Esophagus squamous epithelium (tissue), 5 donors: Measurements from ENCODE around the gene SLC6A13. TPM values are rescaled to one million over a fixed set of nuclear protein-coding genes. Genes with fewer than 3 reads are reported as not detected.

Experiments
- DNase-seq: peaks from one replicate; lab custom pipeline; 2025; lab: John Stamatoyannopoulos, UW
- H3K27ac ChIP-seq, 4 donors: fragments of 200-600 bp; sonication (generic); one replicate each; pipeline ENCODE4 v1.5.1; 2016 to 2019; ENCODE audit warnings: mild to moderate bottlenecking in 1 of 4
- H3K27me3 ChIP-seq, 4 donors: fragments of 200-600 bp; sonication (generic); 1 replicate in 3 of 4; 2 replicates in 1 of 4; pipeline versions ENCODE4 v1.5.1 to v1.6.0; 2017 to 2021; ENCODE audit warnings: antibody characterized with exemption in 1 of 4
- H3K36me3 ChIP-seq, 3 donors: fragments of 200-600 bp; sonication (generic); one replicate each; pipeline ENCODE4 v1.5.1; 2016 to 2019
- H3K4me1 ChIP-seq, 3 donors: fragments of 200-600 bp; sonication (generic); one replicate each; pipeline ENCODE4 v1.5.1; 2017 to 2019
- H3K4me3 ChIP-seq, 4 donors: fragments of 200-600 bp; sonication (generic); 1 replicate in 3 of 4; 2 replicates in 1 of 4; pipeline ENCODE4 v1.5.1; 2016 to 2019; ENCODE audit warnings: mild to moderate bottlenecking in 2 of 4, moderate library complexity in 1 of 4
- H3K9me3 ChIP-seq, 3 donors: fragments of 200-600 bp; sonication (generic); one replicate each; pipeline ENCODE4 v1.5.1; 2016 to 2019
- CTCF ChIP-seq, 6 experiments: fragments of 450-650 bp in 4 of 6; fragments of 200-600 bp in 2 of 6; sonication (generic) in 2 of 6; IDR thresholded peaks; one replicate each; pipeline ENCODE4 v1.5.1; 2016 to 2019; ENCODE audit warnings: antibody characterized with exemption in 6 of 6, mild to moderate bottlenecking in 4 of 6, moderate library complexity in 4 of 6
- POLR2A ChIP-seq, 4 donors: fragments of 450-650 bp; IDR thresholded peaks; one replicate each; pipeline ENCODE4 v1.6.1; 2017; ENCODE audit warnings: antibody characterized with exemption in 4 of 4, mild to moderate bottlenecking in 4 of 4, moderate library complexity in 3 of 4
- WGBS, 2 donors: methylation state at CpG; one replicate each; pipeline ENCODE4 v1.1.5; 2018; 5-methylcytosine and 5-hydroxymethylcytosine counted together
- intact Hi-C: fragments of 100-400 bp; cut with DNase I; formaldehyde crosslinking; loops from one replicate; pipeline ENCODE4 v1.15.0; 2022
- total RNA-seq, 4 donors: library from RNA; depleted of rRNA; stranded (reverse); fragments of >200 nt; gene quantifications; one replicate each; pipeline ENCODE4 v1.1.0, GENCODE V29; 2016
- donor health status: DM: yes; HTN: yes; CAD: no.

The SLC6A13 gene
- total RNA-seq, 4 donors from 2014 or later, result not detected

- Histone ChIP-seq H3K36me3 (no peaks in the 10 kb centered on the region), H3K4me1 (peaks cover 3 to 14% (median 5%) of the 10 kb centered on the region in 3 donors), H3K9me3 (no peaks in the 10 kb centered on the region), H3K27ac (no peak overlapping the region), H3K4me3 (no peak overlapping the region), H3K27me3 (peaks cover 0 to 93% (median 0%) of the 10 kb centered on the region in 4 donors)
- no peak for DNase-seq
- 68 to 75% methylated on average over 7 to 11 of the region's 16 CpGs for WGBS, 2 donors
- TF ChIP-seq POLR2A (IDR thresholded peaks at IDR 0.05) (no peak), CTCF (IDR thresholded peaks at IDR 0.05) (no peak)
- intact Hi-C loops, result no loop called here
Measured at GRCh38 chr12:210277-211141, 52.1 kb downstream of the SLC6A13 start.

- peaks cover 0 to 93% (median 0%) of the 10 kb centered on the region in 4 donors for H3K27me3 ChIP-seq
- DNase-seq, result no peak
- intact Hi-C loops, result no loop called here
- no peaks in the 10 kb centered on the region for H3K36me3 ChIP-seq
- no peaks in the 10 kb centered on the region for H3K9me3 ChIP-seq
- H3K4me3 ChIP-seq, result no peak overlapping the region
- H3K4me1 ChIP-seq, result peaks cover 3 to 14% (median 5%) of the 10 kb centered on the region in 3 donors
- TF ChIP-seq POLR2A (IDR thresholded peaks at IDR 0.05) (no peak), CTCF (IDR thresholded peaks at IDR 0.05) (no peak)
- no peak overlapping the region for H3K27ac ChIP-seq
- WGBS, 2 donors, result 74 to 90% methylated on average over 7 to 10 of the region's 12 CpGs
Measured at GRCh38 chr12:209851-210250, 52.8 kb downstream of the SLC6A13 start.

- H3K27me3 ChIP-seq, result peaks cover 0 to 93% (median under 1%) of the 10 kb centered on the region in 4 donors
- intact Hi-C loops, result no loop called here
- H3K9me3 ChIP-seq, result no peaks in the 10 kb centered on the region
- no peak for TF ChIP-seq CTCF (IDR thresholded peaks at IDR 0.05)
- TF ChIP-seq POLR2A (IDR thresholded peaks at IDR 0.05), result no peak
- H3K36me3 ChIP-seq, result no peaks in the 10 kb centered on the region
- no peak overlapping the region for H3K4me3 ChIP-seq
- peaks cover 3 to 15% (median 5%) of the 10 kb centered on the region in 3 donors for H3K4me1 ChIP-seq
- no peak for DNase-seq
- H3K27ac ChIP-seq, result no peak overlapping the region
- WGBS, 2 donors, result 81 to 87% methylated on average over 14 of the region's 15 CpGs
Measured at GRCh38 chr12:209246-209645, 53.4 kb downstream of the SLC6A13 start.

GRCh38 chr12:208813-209212, 53.8 kb downstream of the SLC6A13 start:
- Histone ChIP-seq H3K4me1 (peaks cover 2 to 19% (median 5%) of the 10 kb centered on the region in 3 donors), H3K27ac (no peak overlapping the region), H3K36me3 (no peaks in the 10 kb centered on the region), H3K9me3 (no peaks in the 10 kb centered on the region), H3K4me3 (no peak overlapping the region), H3K27me3 (peaks cover 0 to 93% (median 2%) of the 10 kb centered on the region in 4 donors)
- TF ChIP-seq POLR2A (IDR thresholded peaks at IDR 0.05) (no peak), CTCF (IDR thresholded peaks at IDR 0.05) (no peak)
- WGBS, 2 donors, result 63 to 66% methylated on average over 4 of the region's 4 CpGs
- DNase-seq, result no peak
- intact Hi-C loops, result no loop called here

GRCh38 chr12:207804-208203, 54.8 kb downstream of the SLC6A13 start:
- intact Hi-C loops, result no loop called here
- 84 to 96% methylated on average over 3 to 10 of the region's 10 CpGs for WGBS, 2 donors
- Histone ChIP-seq H3K27ac (no peak overlapping the region), H3K36me3 (no peaks in the 10 kb centered on the region), H3K27me3 (peaks cover 0 to 93% (median 2%) of the 10 kb centered on the region in 4 donors), H3K4me3 (no peak overlapping the region), H3K4me1 (peaks cover 0 to 16% (median 0%) of the 10 kb centered on the region in 3 donors), H3K9me3 (no peaks in the 10 kb centered on the region)
- DNase-seq, result no peak
- TF ChIP-seq CTCF (IDR thresholded peaks at IDR 0.05) (no peak), POLR2A (IDR thresholded peaks at IDR 0.05) (no peak)
